NCI-H2029 treated with DMSO at 0.1 percent for 48 hours (cell line): ENCODE data around the gene IL36RN.

Source experiments
- DNase-seq: peaks from one replicate; lab custom pipeline; 2025; lab: John Stamatoyannopoulos, UW

Gene IL36RN

DNA sequence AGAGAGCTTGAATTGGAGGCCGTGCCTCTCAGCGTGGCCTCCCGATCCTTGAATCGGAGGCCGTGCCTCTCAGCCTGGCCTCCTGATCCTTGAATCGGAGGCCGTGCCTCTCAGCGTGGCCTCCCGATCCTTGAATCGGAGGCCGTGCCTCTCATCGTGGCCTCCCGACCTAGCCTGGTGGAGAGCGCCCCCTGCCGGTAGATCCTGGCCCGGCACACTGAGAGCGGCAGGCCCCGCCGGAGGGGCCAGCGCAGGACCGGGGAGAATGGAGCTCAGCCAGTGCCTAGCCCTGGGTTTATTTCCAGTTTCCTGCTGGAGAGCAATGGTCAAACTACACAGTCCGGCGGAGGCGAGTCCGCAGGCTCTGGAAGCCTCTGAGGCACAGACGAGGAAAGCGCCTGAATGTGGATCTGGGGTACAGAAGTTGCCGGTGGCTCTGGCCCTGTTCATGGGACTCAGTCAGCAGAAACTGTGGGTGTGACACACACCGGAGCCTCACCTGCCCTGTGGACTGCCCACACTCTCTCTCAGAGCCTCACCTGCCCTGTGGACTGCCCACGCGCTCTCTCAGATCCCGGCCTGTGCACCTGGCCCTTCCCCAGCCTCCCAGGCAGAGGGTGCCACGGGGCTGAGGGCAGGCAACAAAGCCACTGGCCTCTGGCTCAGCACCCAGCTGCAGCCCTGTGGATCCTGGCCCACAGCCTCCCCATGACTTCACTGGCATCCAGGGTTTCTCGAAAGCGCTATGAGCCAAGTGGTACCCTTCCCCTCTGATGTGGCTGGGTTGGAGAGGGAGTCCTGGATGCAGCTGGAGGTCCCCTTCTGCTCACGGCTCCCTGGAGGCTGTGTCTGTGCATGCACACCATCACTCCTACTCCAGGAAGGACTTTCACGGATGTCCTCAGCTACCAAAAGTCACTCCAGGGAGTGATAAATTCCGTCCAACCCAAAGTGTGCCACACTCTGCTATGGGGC is 7.8 kb upstream of the IL36RN start:
- DNase-seq, result no peak

GRCh38 chr2:113052396-113052917 is 6.5 kb upstream of the IL36RN start, which contains the start of gene IL36B:
Gene IL36B, minus strand, starts transcription at chr2:113052867.
- DNase-seq, result no peak

GRCh38 chr2:113053666-113054065 is 5.3 kb upstream of the IL36RN start:
- DNase-seq, result no peak

- no peak for DNase-seq
These were observed 4.9 kb upstream of the IL36RN start for GRCh38 chr2:113054066-113054465.

GRCh38 chr2:113056521-113056920 is 2.5 kb upstream of the IL36RN start:
- DNase-seq, result no peak

- DNase-seq, result no peak
These were observed 1.9 kb upstream of the IL36RN start for GRCh38 chr2:113057117-113057516.

DNA sequence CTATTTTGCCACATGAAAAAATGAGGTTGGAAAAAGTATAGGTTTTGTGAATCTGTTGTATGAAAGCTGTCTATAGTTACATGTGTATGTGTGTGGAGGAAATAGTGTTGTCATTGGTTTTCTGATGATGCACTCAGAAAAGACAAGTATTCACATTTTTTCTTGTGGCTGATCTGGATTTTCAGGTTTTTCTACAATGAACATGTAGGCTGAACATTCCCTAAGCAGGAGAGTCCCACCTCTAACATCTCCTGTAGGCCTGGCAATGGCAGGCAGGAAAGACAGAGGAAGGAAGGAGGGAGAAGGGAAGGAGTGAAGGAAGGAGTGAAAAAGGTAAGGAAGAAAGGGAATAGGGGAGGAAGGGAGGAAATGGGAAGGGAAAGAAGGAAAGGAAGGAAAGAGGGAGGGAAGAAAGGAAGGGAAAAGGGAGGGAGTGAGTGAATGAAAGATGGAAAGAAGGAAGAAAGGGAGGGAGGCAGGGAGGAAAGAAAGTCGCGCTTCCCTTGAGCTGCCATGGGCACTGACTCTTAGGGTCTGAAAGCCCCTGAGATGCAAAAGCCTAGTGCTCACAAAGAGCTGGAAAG is 495 bp upstream of the IL36RN start:
- DNase-seq, result no peak

GRCh38 chr2:113060396-113060795 is 1.4 kb downstream of the IL36RN start:
- no peak for DNase-seq

DNA sequence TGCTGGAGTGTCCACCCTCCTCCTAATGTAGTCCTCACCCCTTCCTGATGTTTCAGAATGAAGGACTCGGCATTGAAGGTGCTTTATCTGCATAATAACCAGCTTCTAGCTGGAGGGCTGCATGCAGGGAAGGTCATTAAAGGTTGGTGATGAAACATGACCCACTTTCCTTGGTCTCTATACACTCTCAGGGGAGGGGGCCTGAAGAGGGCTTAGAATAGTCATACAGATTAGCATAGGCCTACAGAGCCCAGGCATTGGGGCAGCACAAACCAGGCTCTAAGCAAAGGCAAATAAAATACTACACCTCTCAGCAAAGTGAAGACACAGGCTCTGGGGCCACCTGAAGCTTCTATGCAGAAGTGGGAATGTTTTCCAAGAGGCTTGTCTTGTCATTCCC is 1.8 kb downstream of the IL36RN start:
- DNase-seq, result no peak

DNA sequence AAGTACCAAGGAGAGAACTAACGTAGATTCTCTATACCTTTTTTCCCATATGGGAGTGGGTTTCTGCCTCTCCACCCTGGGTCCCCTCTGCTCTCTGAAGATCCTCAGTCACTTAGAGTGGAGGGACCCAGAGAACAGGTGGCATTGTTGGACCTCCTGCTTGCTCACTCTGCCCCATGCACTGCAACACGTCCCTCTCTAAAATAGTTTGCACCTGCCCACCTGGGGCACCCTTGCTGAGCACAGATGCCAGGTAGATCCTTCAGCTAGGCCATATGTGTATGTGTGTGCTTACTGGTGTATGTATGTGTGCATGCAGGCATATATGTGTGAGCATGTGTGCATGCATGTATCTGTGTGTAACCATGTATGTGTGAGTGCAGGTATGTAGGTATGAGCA is 2.2 kb downstream of the IL36RN start:
- DNase-seq, result no peak

GRCh38 chr2:113061896-113062770 is 3.1 kb downstream of the IL36RN start:
- no peak for DNase-seq

DNA sequence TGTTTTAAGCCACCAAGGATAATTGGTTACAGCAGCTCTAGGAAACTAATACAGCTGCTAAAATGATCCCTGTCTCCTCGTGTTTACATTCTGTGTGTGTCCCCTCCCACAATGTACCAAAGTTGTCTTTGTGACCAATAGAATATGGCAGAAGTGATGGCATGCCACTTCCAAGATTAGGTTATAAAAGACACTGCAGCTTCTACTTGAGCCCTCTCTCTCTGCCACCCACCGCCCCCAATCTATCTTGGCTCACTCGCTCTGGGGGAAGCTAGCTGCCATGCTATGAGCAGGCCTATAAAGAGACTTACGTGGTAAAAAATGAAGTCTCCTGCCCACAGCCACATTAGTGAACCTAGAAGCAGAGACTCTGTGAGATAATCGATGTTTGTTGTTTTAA is 5.3 kb downstream of the IL36RN start:
- DNase-seq, result no peak

- no peak for DNase-seq
These were observed 5.9 kb downstream of the IL36RN start for GRCh38 chr2:113064898-113065297.

DNA sequence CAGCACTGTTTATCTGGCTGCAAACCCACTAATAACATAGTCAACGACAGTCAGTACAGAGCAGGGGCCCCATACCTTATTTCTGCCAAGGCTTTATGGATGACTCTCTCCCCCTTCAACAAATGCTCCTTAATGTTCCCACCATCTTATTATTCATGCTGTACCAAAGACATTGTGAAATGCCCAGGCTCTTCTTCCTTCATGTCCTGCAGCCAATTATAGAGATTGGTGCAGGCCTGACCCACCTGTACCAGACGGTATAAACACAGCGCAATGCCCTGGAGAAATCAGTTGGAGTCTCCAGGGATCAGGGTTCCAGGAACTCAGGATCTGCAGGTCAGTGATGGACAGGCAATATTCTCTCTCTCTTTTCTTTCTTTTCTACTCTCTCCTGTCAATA is 8.7 kb downstream of the IL36RN start, which contains the start of gene IL1F10:
Gene IL1F10 (plus strand): TSS at position 290 of the 400 bp plus-strand sequence. CDS start 4,769 bp downstream, outside the sequence.
- no peak for DNase-seq

- DNase-seq, result no peak
These were observed 9.3 kb downstream of the IL36RN start for GRCh38 chr2:113068249-113068648.

DNA sequence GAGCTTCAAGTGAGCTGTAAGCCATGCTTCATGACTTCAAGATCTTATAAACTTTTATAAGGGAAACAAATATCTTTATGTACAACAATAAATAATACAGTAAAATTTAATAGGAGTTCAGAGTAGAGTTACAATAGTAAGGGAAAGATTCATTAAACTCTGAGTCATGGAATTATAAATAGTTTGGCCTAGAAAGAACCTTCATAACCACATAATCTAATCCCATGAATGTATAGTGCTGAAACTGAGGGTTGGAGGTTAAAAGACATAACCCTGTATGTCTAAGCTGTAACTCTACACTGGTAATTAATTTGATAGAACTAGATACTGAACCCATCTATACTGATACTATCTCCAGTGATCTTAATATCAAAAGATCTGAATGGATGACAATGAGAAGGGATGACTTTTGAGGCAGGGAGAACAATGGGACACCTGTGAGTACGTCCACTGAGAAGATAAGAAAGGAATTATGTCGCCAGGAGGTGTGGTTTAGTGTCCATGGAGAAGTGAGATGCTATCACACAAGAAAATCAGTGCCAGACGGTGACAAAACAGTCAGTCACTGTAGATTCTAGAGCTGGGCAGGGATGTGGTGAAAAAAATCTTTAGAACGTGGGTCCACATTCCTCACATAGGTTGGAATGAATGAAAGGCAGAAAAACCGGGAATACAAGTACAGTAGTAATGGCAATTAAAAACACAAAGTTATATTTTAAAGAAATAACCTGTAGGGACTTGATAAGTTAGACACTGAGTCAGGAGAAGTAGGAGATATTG is 9.9 kb downstream of the IL36RN start:
- DNase-seq, result no peak

- no peak for DNase-seq
These were observed 10.9 kb downstream of the IL36RN start for GRCh38 chr2:113069676-113070605.

- DNase-seq, result no peak
These were observed 11.6 kb downstream of the IL36RN start for GRCh38 chr2:113070606-113070975.

- DNase-seq, result no peak
These were observed 13.6 kb downstream of the IL36RN start for GRCh38 chr2:113072584-113072983.

DNA sequence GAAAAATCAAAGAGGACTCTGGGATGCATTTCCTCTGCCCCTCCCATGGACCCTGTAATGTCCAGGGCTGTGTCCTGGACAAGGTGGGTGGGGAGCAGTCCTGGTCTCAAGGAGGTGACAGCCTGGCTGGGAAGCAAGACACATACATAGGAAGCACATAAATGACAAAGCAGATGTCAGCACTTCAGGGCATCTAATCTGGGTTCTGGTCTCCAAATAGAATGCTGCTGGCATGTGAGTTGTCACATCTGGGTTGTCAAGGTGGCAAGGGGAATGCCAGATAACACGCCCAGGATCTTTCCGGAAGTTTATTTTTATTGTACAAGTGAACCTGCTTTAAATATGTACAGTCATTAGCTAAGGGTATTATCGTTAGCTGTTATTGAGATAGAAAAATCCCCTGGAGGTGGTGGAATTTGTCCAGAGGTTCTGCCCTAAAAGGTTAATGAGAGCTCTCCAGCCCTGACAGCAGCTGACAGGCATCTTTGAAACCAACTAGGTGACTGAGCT is 14.4 kb downstream of the IL36RN start:
- no peak for DNase-seq
